Measurements from ENCODE around the gene KRT6B.

KRT6B gene

DNA sequence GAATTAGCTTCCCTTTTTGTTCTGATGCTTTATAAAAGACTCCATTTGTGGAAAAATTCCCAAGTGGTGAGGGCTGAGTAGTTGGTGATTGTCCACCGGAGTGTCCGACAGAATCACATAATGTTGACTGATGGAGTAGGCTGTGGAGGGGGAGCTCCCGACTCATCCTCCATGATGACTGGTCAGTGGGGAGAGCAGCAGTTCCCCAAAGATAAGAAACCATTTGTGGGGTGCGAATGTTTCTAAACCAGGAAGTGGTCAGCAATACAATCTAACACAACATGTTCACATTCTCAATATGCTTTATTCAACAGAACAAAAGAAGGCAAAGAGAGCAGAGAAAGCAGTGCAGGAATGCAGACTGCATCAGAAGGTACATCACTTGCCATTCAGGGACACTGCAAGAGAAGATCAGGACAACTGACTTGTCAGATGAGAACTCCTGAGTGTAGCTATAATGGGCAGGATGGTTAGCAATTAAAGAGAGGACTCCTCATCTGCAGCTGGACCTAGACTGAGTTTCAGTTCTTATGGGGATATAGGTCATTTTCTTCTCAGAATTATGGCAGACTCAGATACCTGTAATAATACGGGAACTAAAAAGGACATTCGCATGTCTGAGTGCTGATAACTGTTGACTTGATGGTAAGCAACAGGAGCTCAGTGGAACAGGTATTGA lies 5.4 kb downstream of the KRT6B start:
- no peak for TF ChIP-seq POLR2A (IDR thresholded peaks at IDR 0.05; ENCODE audit: low read depth, low read length)
- FAIRE-seq (no peak), DNase-seq (ENCODE audit: insufficient read length, low spot score) (no peak)

GRCh38 chr12:52445876-52446275 lies 6.1 kb downstream of the KRT6B start:
- no peak for DNase-seq (ENCODE audit: insufficient read length, low spot score)
- TF ChIP-seq POLR2A (IDR thresholded peaks at IDR 0.05; ENCODE audit: low read depth, low read length), result no peak
- no peak for FAIRE-seq

- FAIRE-seq (no peak), DNase-seq (ENCODE audit: insufficient read length, low spot score) (no peak)
- TF ChIP-seq POLR2A (IDR thresholded peaks at IDR 0.05; ENCODE audit: low read depth, low read length), result no peak
Observed at GRCh38 chr12:52444647-52445595, 7.0 kb downstream of the KRT6B start.

- no peak for DNase-seq (ENCODE audit: insufficient read length, low spot score)
- no peak for TF ChIP-seq POLR2A (IDR thresholded peaks at IDR 0.05; ENCODE audit: low read depth, low read length)
- no peak for FAIRE-seq
Observed at GRCh38 chr12:52443966-52444365, 8.0 kb downstream of the KRT6B start.

DNA sequence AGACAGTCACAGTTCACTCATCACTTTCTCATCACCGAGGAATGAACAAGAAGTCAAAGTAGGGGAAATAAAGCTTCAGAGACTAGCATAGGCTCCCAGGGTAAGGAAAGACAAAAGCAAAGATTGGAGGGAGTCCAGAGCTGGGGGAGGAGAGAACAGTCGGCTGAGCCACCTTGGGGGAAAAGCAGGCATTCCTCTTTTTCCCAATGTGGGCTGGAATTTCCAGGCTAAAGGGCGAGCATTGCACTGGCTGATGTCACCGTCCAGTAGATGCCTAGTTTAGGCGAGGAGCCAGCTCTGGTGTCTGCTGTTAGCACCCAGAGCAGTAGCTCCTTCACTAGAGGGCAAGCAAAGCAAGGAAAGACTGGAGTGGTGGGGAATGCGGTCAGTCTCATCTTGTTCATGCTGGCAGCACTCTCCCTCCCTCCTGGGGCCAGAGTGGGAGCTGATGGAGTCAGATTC lies 9.3 kb downstream of the KRT6B start:
- no peak for FAIRE-seq
- TF ChIP-seq POLR2A (IDR thresholded peaks at IDR 0.05; ENCODE audit: low read depth, low read length), result no peak

DNA sequence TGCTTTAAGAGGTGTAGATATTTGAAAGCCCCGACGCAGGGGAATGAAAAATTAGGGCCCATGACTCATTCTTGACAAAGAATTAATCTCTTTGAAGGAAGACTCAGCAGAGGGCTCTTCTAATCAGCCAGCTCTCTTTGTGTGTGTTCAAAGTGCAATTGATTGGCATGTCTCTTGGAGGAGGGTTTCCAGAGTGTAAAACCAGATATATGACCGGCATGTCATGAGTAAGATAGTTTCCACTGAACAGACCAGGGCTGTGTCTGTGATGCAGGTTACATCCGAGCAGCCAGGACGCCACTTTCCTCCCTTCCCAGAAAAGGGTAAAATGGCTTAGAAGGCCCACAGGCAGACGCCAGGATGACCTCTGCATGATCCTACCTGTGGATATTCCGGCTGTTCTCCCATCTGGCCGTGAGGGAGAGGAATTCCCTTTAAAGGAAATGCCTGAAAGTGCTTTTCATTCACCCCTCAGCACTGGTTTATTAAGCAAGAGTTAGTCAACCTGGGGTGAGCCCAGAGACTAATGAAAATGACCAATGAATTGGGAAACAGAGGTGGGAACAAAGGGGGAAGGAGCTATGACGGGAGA lies 10.5 kb downstream of the KRT6B start:
- no peak for FAIRE-seq

More for the DNA sequence above, 9.3 kb downstream of the KRT6B start:
- peak; percentile 71 for DNase-seq (ENCODE audit: insufficient read length, low spot score)

GRCh38 chr12:52440821-52441319 lies 11.1 kb downstream of the KRT6B start:
- DNase-seq (ENCODE audit: insufficient read length, low spot score) (no peak), FAIRE-seq (no peak)
- no peak for TF ChIP-seq POLR2A (IDR thresholded peaks at IDR 0.05; ENCODE audit: low read depth, low read length)

More for the DNA sequence above, 10.5 kb downstream of the KRT6B start:
- TF ChIP-seq POLR2A (IDR thresholded peaks at IDR 0.05; ENCODE audit: low read depth, low read length), result no peak
- DNase-seq (ENCODE audit: insufficient read length, low spot score), result no peak

DNA sequence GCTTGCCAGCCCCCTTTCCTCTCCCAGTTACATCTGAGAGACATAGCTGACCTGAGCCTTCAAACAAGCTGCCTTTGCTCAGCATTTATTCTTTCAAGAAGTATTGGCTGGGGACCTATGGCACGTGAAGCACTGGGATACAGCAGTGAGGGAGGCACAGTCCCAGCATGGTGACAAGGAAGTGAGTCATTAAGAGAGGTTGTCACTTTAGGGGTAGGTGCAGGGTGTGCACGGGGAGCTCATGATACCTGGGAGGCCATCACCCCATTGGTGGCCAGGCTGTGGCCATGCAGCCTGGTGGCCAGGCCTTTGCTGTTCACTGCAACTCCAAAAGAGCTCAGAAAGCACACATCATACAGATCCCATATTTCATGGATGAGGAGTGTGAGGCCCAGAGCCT lies 12.1 kb downstream of the KRT6B start:
- TF ChIP-seq POLR2A (IDR thresholded peaks at IDR 0.05; ENCODE audit: low read depth, low read length), result no peak
- no peak for DNase-seq (ENCODE audit: insufficient read length, low spot score)
- no peak for FAIRE-seq

- FAIRE-seq (no peak), DNase-seq (ENCODE audit: insufficient read length, low spot score) (no peak)
- TF ChIP-seq POLR2A (IDR thresholded peaks at IDR 0.05; ENCODE audit: low read depth, low read length), result no peak
Observed at GRCh38 chr12:52439420-52439819, 12.5 kb downstream of the KRT6B start.

DNA sequence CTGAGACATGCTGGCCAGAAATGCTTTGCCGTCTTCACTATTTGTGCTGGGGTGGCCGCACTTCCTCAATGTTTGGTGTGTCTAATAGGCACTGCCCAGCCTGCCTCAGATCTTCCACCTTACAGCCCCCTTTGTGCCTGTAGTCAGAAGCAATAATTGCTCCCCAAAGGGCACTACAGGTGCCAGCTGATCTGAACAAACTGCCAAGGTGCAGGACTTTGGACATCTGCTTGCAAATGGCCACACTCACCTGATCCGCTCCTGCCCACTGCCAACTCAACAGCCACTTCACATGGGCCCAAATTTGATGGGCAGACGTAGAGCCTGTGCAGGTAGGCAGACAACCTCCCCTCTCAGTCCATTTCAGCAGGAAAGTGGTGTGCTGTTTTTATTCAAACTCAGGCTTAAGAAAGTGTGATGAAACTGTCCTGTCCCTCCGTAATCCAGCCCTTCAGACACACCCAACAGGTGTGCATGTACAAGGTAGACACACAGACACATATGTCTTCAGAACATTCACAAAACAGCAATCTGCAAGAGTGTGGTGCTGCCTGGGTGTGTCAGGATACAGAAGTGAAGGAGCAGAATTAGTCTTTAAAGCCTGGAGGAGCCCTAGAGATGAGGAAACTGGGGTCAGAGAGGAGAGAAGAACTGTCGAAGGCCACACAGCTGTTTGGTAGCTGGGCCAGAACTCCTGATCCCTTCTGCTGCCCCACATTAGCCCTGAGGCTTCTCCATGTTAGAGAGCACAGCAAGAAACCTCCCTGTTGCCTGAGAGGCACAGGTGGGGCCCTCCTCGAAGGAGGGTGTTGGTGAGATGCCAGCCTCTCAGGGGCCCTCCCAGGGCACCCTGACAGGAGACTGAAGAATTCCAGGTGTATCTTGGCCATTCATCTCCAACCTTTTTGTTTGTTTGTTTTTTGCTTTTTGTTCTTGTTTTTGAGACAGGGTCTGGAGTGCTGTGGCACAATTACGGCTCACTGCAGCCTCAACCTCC lies 13.3 kb downstream of the KRT6B start:
- DNase-seq (ENCODE audit: insufficient read length, low spot score) (no peak), FAIRE-seq (no peak)
- no peak for TF ChIP-seq POLR2A (IDR thresholded peaks at IDR 0.05; ENCODE audit: low read depth, low read length)

- DNase-seq (ENCODE audit: insufficient read length, low spot score), result no peak
- no peak for TF ChIP-seq POLR2A (IDR thresholded peaks at IDR 0.05; ENCODE audit: low read depth, low read length)
- no peak for FAIRE-seq
Observed at GRCh38 chr12:52437508-52437907, 14.4 kb downstream of the KRT6B start.

DNA sequence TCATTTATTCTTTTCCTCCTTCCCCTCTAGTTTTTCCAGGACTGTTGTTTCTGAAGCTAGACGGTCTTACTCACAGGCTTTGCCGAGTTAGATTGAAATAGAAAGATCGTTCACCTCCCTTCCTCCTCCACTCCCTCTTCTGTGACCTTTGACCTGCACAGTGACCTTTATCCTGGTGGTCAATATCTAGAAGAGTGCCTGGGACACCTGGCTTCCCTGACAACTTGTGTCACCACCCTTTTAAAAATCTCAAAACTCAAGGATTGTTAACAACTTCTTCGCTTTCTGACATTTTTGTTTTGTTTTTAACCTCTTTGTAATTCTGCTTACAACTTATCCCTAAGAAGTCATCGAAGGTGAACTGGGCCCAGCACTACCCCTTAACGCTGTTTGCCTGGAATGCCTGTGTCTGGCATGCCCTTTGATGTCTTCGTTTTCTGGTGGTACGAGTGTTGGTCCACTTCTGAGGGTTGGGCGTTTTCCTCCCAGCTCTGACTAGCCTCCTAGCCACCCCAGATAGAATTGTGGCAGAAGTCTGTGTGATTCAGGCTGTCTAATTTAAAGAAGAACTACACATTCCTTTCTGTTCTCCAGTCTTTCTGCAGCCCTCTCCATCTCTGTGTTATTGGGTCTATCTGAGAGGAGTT lies 15.0 kb downstream of the KRT6B start:
- FAIRE-seq (no peak), DNase-seq (ENCODE audit: insufficient read length, low spot score) (no peak)
- no peak for TF ChIP-seq POLR2A (IDR thresholded peaks at IDR 0.05; ENCODE audit: low read depth, low read length)
